ENCODE results near the gene DNAH6. TPM values are rescaled to one million over a fixed set of nuclear protein-coding genes. Genes with fewer than 3 reads are reported as not detected.

Gene DNAH6
- total and polyA plus RNA-seq, 9 of the 15 experiments (the other 6 are each of a cell fraction or from before 2014, with no cell fraction given), result 0.01 to 0.04 (median 0.01) TPM; not detected in 5

- H3K27ac ChIP-seq (ENCODE audit: extremely low read depth, low read depth, low read length), result no peak overlapping the region
- no peak for DNase-seq (ENCODE audit: extremely low read depth in 1 of 4, low spot score in 3 of 4)
- ATAC-seq, result no peak
- 0% methylated on average over 5 of the region's 5 CpGs for WGBS (ENCODE audit: insufficient coverage, low coverage, missing lambda C conversion rate)
- no peaks in the 10 kb centered on the region for H3K27me3 ChIP-seq (ENCODE audit: control insufficient read depth in 2 of 2, insufficient read depth in 2 of 2, low read length in 2 of 2)
- no peaks in the 10 kb centered on the region for H3K79me2 ChIP-seq (ENCODE audit: control insufficient read depth, insufficient read depth, low read length)
- H3K9me3 ChIP-seq (replicated peaks; ENCODE audit: control insufficient read depth, insufficient read depth, low read depth, low read length), result no peaks in the 10 kb centered on the region
- in situ Hi-C loops (cut with MboI) (no loop called here), intact Hi-C loops (cut with micrococcal nuclease) (no loop called here)
- H3K4me1 ChIP-seq (replicated peaks in 1 of 2; ENCODE audit: control insufficient read depth in 2 of 2, insufficient read depth in 2 of 2, low read length in 2 of 2), result no peaks in the 10 kb centered on the region
- no peaks in the 10 kb centered on the region for H4K20me1 ChIP-seq (replicated peaks; ENCODE audit: control insufficient read depth, insufficient read depth, low read length)
- no peak overlapping the region for H3K4me3 ChIP-seq
- TF ChIP-seq ZBTB7A (IDR thresholded peaks at IDR 0.05; ENCODE audit: borderline replicate concordance, control insufficient read depth, low read depth, low read length) (no peak), CBFB (CRISPR knock-in tag; IDR thresholded peaks at IDR 0.05) (no peak), THRA (IDR thresholded peaks at IDR 0.05) (no peak), MBD1 (CRISPR knock-in tag; IDR thresholded peaks at IDR 0.05) (no peak), TAF7 (tag; IDR thresholded peaks at IDR 0.05) (no peak), ZSCAN32 (CRISPR knock-in tag; IDR thresholded peaks at IDR 0.05) (no peak), TSC22D4 (tag; IDR thresholded peaks at IDR 0.05) (no peak), SIN3A (IDR thresholded peaks at IDR 0.05; ENCODE audit: borderline replicate concordance in 2 of 2, control insufficient read depth in 1 of 2, low read depth in 2 of 2, low read length in 2 of 2) (no peak), CREB5 (CRISPR knock-in tag; IDR thresholded peaks at IDR 0.05) (no peak), ZNF696 (CRISPR knock-in tag; conservative IDR thresholded peaks at IDR 0.05) (no peak), ZBED1 (IDR thresholded peaks at IDR 0.05) (no peak), FIP1L1 (IDR thresholded peaks at IDR 0.05; ENCODE audit: low read depth, low read length, poor library complexity, severe bottlenecking) (no peak), NONO (IDR thresholded peaks at IDR 0.05; ENCODE audit: low read depth in 2 of 2, low read length in 1 of 2) (no peak), CSDE1 (IDR thresholded peaks at IDR 0.05) (no peak)
- no peak overlapping the region for H2AFZ ChIP-seq (ENCODE audit: low read depth, low read length)
- CTCF ChIA-PET (ENCODE audit: low intra/inter-chr PET ratio), result no interaction called here
- H3K36me3 ChIP-seq (ENCODE audit: control insufficient read depth, insufficient read depth, low read length), result no peaks in the 10 kb centered on the region
- POLR2A ChIA-PET, result no interaction called here
- no peak overlapping the region for H3K4me2 ChIP-seq (ENCODE audit: insufficient read depth, low read length)
- no peaks in the 10 kb centered on the region for H3K9me1 ChIP-seq (ENCODE audit: control insufficient read depth, insufficient read depth, low read length)
- BruUV-seq (replicated peaks), result no TSS peak
- no peak overlapping the region for H3K9ac ChIP-seq (ENCODE audit: insufficient read depth in 1 of 2, low read depth in 2 of 2, low read length in 2 of 2)
- FAIRE-seq, result no peak
These were observed 123.5 kb downstream of the DNAH6 start for GRCh38 chr2:84639751-84640150.
